Measurements from ENCODE around the gene MAEA.
A peak's percentile ranks its signal among the peaks of the same experiment; 100 is the strongest.

Gene MAEA

GRCh38 chr4:1347410-1347864 lies 57.7 kb downstream of the MAEA start:
- peak overlapping the region; percentile 54 for H2AK5ac ChIP-seq (ENCODE audit: low read depth, low read length)
- no peaks in the 10 kb centered on the region for H3K9me3 ChIP-seq (replicated peaks in 1 of 2; ENCODE audit: control insufficient read depth in 2 of 2, insufficient read depth in 1 of 2, low read depth in 1 of 2, low read length in 2 of 2)
- H3K79me1 ChIP-seq (ENCODE audit: low read depth, low read length) = peaks cover 15% of the 10 kb centered on the region
- H3K18ac ChIP-seq (ENCODE audit: low read length) = peak overlapping the region; percentile 98
- no peaks in the 10 kb centered on the region for H3K27me3 ChIP-seq (ENCODE audit: control insufficient read depth in 3 of 3, insufficient read depth in 3 of 3, low read depth in 1 of 3, low read length in 3 of 3)
- H2BK5ac ChIP-seq (ENCODE audit: low read length) = no peak overlapping the region
- DNase-seq (ENCODE audit: low spot score) = peak; percentile 56
- peak overlapping the region; percentile 66 for H3K4me2 ChIP-seq (ENCODE audit: insufficient read depth, low read length, poor library complexity, severe bottlenecking)
- no peak overlapping the region for H4K8ac ChIP-seq (ENCODE audit: low read depth, low read length)
- H4K91ac ChIP-seq (ENCODE audit: low read depth, low read length, poor library complexity) = no peak overlapping the region
- no peak overlapping the region for H2BK120ac ChIP-seq (ENCODE audit: low read depth, low read length)
- H2AFZ ChIP-seq (ENCODE audit: low read length) = peak overlapping the region; percentile 86
- H3K23ac ChIP-seq (ENCODE audit: low read depth, low read length, poor library complexity) = peak overlapping the region; percentile 89
- peaks cover 7 to 28% of the 10 kb centered on the region in 2 donors for H3K36me3 ChIP-seq (replicated peaks in 1 of 2; ENCODE audit: control insufficient read depth in 2 of 2, insufficient read depth in 2 of 2, low read length in 2 of 2)
- H2BK12ac ChIP-seq (ENCODE audit: low read length) = no peak overlapping the region
- H3K4ac ChIP-seq (ENCODE audit: low read length) = no peak overlapping the region
- H3K4me3 ChIP-seq (ENCODE audit: low read length in 2 of 2) = peak overlapping the region; percentile 81 to 96
- H2BK15ac ChIP-seq (ENCODE audit: low read length) = no peak overlapping the region
- peak overlapping the region; percentile 88 for H3K27ac ChIP-seq (replicated peaks; ENCODE audit: low read length)
- H3K4me1 ChIP-seq (ENCODE audit: control insufficient read depth in 2 of 2, insufficient read depth in 1 of 2, low read depth in 1 of 2, low read length in 2 of 2) = peaks cover 1 to 4% of the 10 kb centered on the region in 2 donors
- peak overlapping the region; percentile 75 for H3K14ac ChIP-seq (ENCODE audit: low read length)
- no CpG with 5 or more reads among the region's 43 CpGs for WGBS, 2 donors (ENCODE audit: extremely low coverage in 2 of 2, insufficient read length in 2 of 2, insufficient replicate concordance in 1 of 2)
- H3K9ac ChIP-seq (ENCODE audit: low read depth, low read length, poor library complexity) = peak overlapping the region; percentile 98

DNA sequence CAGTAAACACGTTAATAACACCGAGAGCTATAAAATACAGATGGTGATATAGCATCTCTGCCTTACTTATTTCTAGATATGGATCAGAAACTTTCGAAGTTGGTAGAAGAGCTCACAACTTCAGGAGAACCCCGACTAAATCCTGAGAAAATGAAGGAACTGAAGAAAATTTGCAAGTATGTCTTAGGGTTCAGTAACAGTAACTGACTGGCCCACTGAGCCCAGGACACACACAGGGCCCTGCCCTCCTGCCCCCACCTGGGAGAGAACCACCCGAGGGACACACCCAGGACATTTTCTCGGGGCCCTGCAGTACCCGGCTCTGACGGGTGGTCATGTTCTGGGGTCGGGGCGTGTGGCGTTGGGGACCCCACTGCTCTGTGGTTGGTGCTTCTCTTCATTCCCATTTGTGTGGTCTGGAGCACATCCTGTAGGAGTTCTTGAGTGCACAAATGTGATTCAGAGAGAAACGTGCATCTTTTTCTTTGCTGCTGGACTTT lies 58.4 kb downstream of the MAEA start:
- Histone ChIP-seq H3K18ac (ENCODE audit: low read length) (no peak overlapping the region), H3K27ac (replicated peaks; ENCODE audit: low read length) (peak overlapping the region; percentile 88), H2AK5ac (ENCODE audit: low read depth, low read length) (no peak overlapping the region), H3K23ac (ENCODE audit: low read depth, low read length, poor library complexity) (peak overlapping the region; percentile 13), H3K9ac (ENCODE audit: low read depth, low read length, poor library complexity) (peak overlapping the region; percentile 98), H2AFZ (ENCODE audit: low read length) (peak overlapping the region; percentile 86), H4K91ac (ENCODE audit: low read depth, low read length, poor library complexity) (no peak overlapping the region), H2BK5ac (ENCODE audit: low read length) (no peak overlapping the region), H3K79me1 (ENCODE audit: low read depth, low read length) (peaks cover 19% of the 10 kb centered on the region), H3K27me3 (ENCODE audit: control insufficient read depth in 3 of 3, insufficient read depth in 3 of 3, low read depth in 1 of 3, low read length in 3 of 3) (no peaks in the 10 kb centered on the region), H3K4ac (ENCODE audit: low read length) (no peak overlapping the region), H3K4me2 (ENCODE audit: insufficient read depth, low read length, poor library complexity, severe bottlenecking) (peak overlapping the region; percentile 66), H2BK12ac (ENCODE audit: low read length) (no peak overlapping the region), H3K9me3 (replicated peaks in 1 of 2; ENCODE audit: control insufficient read depth in 2 of 2, insufficient read depth in 1 of 2, low read depth in 1 of 2, low read length in 2 of 2) (no peaks in the 10 kb centered on the region), H3K4me1 (ENCODE audit: control insufficient read depth in 2 of 2, insufficient read depth in 1 of 2, low read depth in 1 of 2, low read length in 2 of 2) (peaks cover 1 to 4% of the 10 kb centered on the region in 2 donors), H2BK15ac (ENCODE audit: low read length) (no peak overlapping the region), H3K14ac (ENCODE audit: low read length) (no peak overlapping the region), H2BK120ac (ENCODE audit: low read depth, low read length) (no peak overlapping the region), H3K4me3 (ENCODE audit: low read length in 2 of 2) (peak overlapping the region in 1 of 2 donors; percentile 81), H3K36me3 (replicated peaks in 1 of 2; ENCODE audit: control insufficient read depth in 2 of 2, insufficient read depth in 2 of 2, low read length in 2 of 2) (peaks cover 8 to 34% of the 10 kb centered on the region in 2 donors), H4K8ac (ENCODE audit: low read depth, low read length) (no peak overlapping the region)
- DNase-seq (ENCODE audit: low spot score) = no peak
- no CpG with 5 or more reads among the region's 12 CpGs for WGBS, 2 donors (ENCODE audit: extremely low coverage in 2 of 2, insufficient read length in 2 of 2, insufficient replicate concordance in 1 of 2)

- H2BK15ac ChIP-seq (ENCODE audit: low read length) = no peak overlapping the region
Measured at GRCh38 chr4:1348746-1349145, 59.1 kb downstream of the MAEA start.

DNA sequence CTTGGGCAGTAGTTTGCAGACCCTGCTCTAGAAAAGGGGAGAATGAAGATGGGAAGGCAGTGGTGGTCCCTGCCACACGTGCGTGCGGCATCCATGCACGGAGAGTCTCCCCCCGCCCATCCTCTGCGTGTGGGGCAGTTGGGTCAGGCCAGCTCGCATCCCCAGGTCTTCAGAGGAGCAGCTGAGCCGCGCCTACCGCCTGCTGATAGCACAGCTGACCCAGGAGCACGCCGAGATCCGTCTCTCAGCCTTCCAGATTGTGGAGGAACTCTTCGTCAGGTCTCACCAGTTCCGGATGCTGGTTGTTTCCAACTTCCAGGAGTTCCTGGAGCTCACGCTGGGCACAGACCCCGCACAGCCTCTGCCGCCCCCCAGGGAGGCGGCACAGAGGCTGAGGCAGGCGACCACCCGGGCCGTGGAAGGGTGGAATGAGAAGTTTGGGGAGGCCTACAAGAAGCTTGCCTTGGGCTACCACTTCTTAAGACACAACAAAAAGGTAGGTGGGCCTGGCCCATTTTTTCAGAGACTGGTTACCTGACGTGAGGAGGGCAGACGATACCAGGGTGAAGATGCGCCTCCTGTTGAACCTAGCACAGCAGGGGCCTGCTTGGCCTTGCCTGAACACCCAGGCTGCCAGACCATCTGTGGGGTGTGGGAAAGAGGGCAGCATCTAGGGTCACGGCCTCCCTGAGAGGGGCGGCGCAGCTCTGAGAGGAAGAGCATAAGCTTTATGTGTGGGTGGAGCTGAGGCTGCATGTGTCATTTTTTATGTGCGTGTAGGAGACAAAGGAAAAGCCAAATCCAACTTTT lies 59.9 kb downstream of the MAEA start:
- no peak overlapping the region for H2BK12ac ChIP-seq (ENCODE audit: low read length)
- no peak overlapping the region for H2AFZ ChIP-seq (ENCODE audit: low read length)
- H2BK15ac ChIP-seq (ENCODE audit: low read length) = no peak overlapping the region
- H3K27ac ChIP-seq (replicated peaks; ENCODE audit: low read length) = no peak overlapping the region
- no peak overlapping the region for H2BK5ac ChIP-seq (ENCODE audit: low read length)
- peak overlapping the region; percentile 46 for H2AK5ac ChIP-seq (ENCODE audit: low read depth, low read length)
- H3K4me1 ChIP-seq (ENCODE audit: control insufficient read depth in 2 of 2, insufficient read depth in 1 of 2, low read depth in 1 of 2, low read length in 2 of 2) = peaks cover 1 to 4% of the 10 kb centered on the region in 2 donors
- no CpG with 5 or more reads among the region's 29 CpGs for WGBS, 2 donors (ENCODE audit: extremely low coverage in 2 of 2, insufficient read length in 2 of 2, insufficient replicate concordance in 1 of 2)
- H3K14ac ChIP-seq (ENCODE audit: low read length) = no peak overlapping the region
- no peak overlapping the region for H4K8ac ChIP-seq (ENCODE audit: low read depth, low read length)
- H2BK120ac ChIP-seq (ENCODE audit: low read depth, low read length) = peak overlapping the region; percentile 47
- H3K9me3 ChIP-seq (replicated peaks in 1 of 2; ENCODE audit: control insufficient read depth in 2 of 2, insufficient read depth in 1 of 2, low read depth in 1 of 2, low read length in 2 of 2) = no peaks in the 10 kb centered on the region
- H3K36me3 ChIP-seq (replicated peaks in 1 of 2; ENCODE audit: control insufficient read depth in 2 of 2, insufficient read depth in 2 of 2, low read length in 2 of 2) = peaks cover 8 to 41% of the 10 kb centered on the region in 2 donors
- H3K79me1 ChIP-seq (ENCODE audit: low read depth, low read length) = peaks cover 19% of the 10 kb centered on the region
- no peak overlapping the region for H3K4ac ChIP-seq (ENCODE audit: low read length)
- peak overlapping the region; percentile 91 for H3K23ac ChIP-seq (ENCODE audit: low read depth, low read length, poor library complexity)
- DNase-seq (ENCODE audit: low spot score) = no peak
- no peak overlapping the region for H3K4me2 ChIP-seq (ENCODE audit: insufficient read depth, low read length, poor library complexity, severe bottlenecking)
- H3K4me3 ChIP-seq (ENCODE audit: low read length in 2 of 2) = peak overlapping the region in 1 of 2 donors; percentile 3
- H3K9ac ChIP-seq (ENCODE audit: low read depth, low read length, poor library complexity) = peak overlapping the region; percentile 70
- H3K27me3 ChIP-seq (ENCODE audit: control insufficient read depth in 3 of 3, insufficient read depth in 3 of 3, low read depth in 1 of 3, low read length in 3 of 3) = no peaks in the 10 kb centered on the region
- no peak overlapping the region for H3K18ac ChIP-seq (ENCODE audit: low read length)
- no peak overlapping the region for H4K91ac ChIP-seq (ENCODE audit: low read depth, low read length, poor library complexity)

More at GRCh38 chr4:1348746-1349145, 59.1 kb downstream of the MAEA start:
- Histone ChIP-seq H3K27ac (replicated peaks; ENCODE audit: low read length) (no peak overlapping the region), H2BK120ac (ENCODE audit: low read depth, low read length) (no peak overlapping the region), H3K4ac (ENCODE audit: low read length) (no peak overlapping the region), H4K91ac (ENCODE audit: low read depth, low read length, poor library complexity) (no peak overlapping the region), H2BK5ac (ENCODE audit: low read length) (no peak overlapping the region), H3K9me3 (replicated peaks in 1 of 2; ENCODE audit: control insufficient read depth in 2 of 2, insufficient read depth in 1 of 2, low read depth in 1 of 2, low read length in 2 of 2) (no peaks in the 10 kb centered on the region), H2AFZ (ENCODE audit: low read length) (no peak overlapping the region), H3K79me1 (ENCODE audit: low read depth, low read length) (peaks cover 20% of the 10 kb centered on the region), H3K18ac (ENCODE audit: low read length) (no peak overlapping the region), H2BK12ac (ENCODE audit: low read length) (no peak overlapping the region), H3K9ac (ENCODE audit: low read depth, low read length, poor library complexity) (no peak overlapping the region), H2AK5ac (ENCODE audit: low read depth, low read length) (peak overlapping the region; percentile 43), H3K36me3 (replicated peaks in 1 of 2; ENCODE audit: control insufficient read depth in 2 of 2, insufficient read depth in 2 of 2, low read length in 2 of 2) (peaks cover 8 to 39% of the 10 kb centered on the region in 2 donors), H4K8ac (ENCODE audit: low read depth, low read length) (no peak overlapping the region), H3K27me3 (ENCODE audit: control insufficient read depth in 3 of 3, insufficient read depth in 3 of 3, low read depth in 1 of 3, low read length in 3 of 3) (no peaks in the 10 kb centered on the region), H3K14ac (ENCODE audit: low read length) (no peak overlapping the region), H3K4me1 (ENCODE audit: control insufficient read depth in 2 of 2, insufficient read depth in 1 of 2, low read depth in 1 of 2, low read length in 2 of 2) (peaks cover 1 to 4% of the 10 kb centered on the region in 2 donors), H3K23ac (ENCODE audit: low read depth, low read length, poor library complexity) (no peak overlapping the region), H3K4me3 (ENCODE audit: low read length in 2 of 2) (no peak overlapping the region), H3K4me2 (ENCODE audit: insufficient read depth, low read length, poor library complexity, severe bottlenecking) (no peak overlapping the region)
- WGBS, 2 donors (ENCODE audit: extremely low coverage in 2 of 2, insufficient read length in 2 of 2, insufficient replicate concordance in 1 of 2) = no CpG with 5 or more reads among the region's 25 CpGs
- no peak for DNase-seq (ENCODE audit: low spot score)
